Lower leg skin (tissue), 4 donors: ENCODE results near the gene G2E3. TPM values are rescaled to one million over a fixed set of nuclear protein-coding genes. Genes with fewer than 3 reads are reported as not detected.

Experiments used
- DNase-seq, 2 donors: peaks; one replicate each; pipeline ENCODE4 v3.0.0-alpha.2; 2019; ENCODE audit warnings: low spot score in 2 of 2
- H3K4me3 ChIP-seq: fragments of 200-600 bp; sonication (generic); 2 replicates; pipeline ENCODE4 v1.5.1; 2017; ENCODE audit warnings: mild to moderate bottlenecking, low read depth; ENCODE audit not compliant: poor library complexity, severe bottlenecking
- CTCF ChIP-seq, 3 donors: fragments of 450-650 bp; IDR thresholded peaks; one replicate each; pipeline ENCODE4 v1.5.1; 2016; ENCODE audit warnings: antibody characterized with exemption in 3 of 3, mild to moderate bottlenecking in 3 of 3, moderate library complexity in 2 of 3
- POLR2A ChIP-seq, 2 donors: fragments of 450-650 bp; IDR thresholded peaks; one replicate each; pipeline ENCODE4 v1.6.1; 2016 to 2017; ENCODE audit warnings: antibody characterized with exemption in 2 of 2, mild to moderate bottlenecking in 1 of 2, moderate library complexity in 1 of 2
- WGBS, 2 donors: methylation state at CpG; one replicate each; pipeline ENCODE4 v1.1.5; 2018; 5-methylcytosine and 5-hydroxymethylcytosine counted together
- intact Hi-C: fragments of 100-400 bp; cut with DNase I; formaldehyde crosslinking; loops from one replicate; pipeline ENCODE4 v1.15.0; 2023; ENCODE audit warnings: low total_unique reads
- total RNA-seq, 4 donors: library from RNA; depleted of rRNA; stranded (reverse); fragments of >200 nt; gene quantifications; one replicate each; pipeline ENCODE4 v1.1.0, GENCODE V29; 2016

G2E3 gene
- total RNA-seq, 4 donors from 2014 or later, result 8.0 to 13.0 (median 10.6) TPM

DNA sequence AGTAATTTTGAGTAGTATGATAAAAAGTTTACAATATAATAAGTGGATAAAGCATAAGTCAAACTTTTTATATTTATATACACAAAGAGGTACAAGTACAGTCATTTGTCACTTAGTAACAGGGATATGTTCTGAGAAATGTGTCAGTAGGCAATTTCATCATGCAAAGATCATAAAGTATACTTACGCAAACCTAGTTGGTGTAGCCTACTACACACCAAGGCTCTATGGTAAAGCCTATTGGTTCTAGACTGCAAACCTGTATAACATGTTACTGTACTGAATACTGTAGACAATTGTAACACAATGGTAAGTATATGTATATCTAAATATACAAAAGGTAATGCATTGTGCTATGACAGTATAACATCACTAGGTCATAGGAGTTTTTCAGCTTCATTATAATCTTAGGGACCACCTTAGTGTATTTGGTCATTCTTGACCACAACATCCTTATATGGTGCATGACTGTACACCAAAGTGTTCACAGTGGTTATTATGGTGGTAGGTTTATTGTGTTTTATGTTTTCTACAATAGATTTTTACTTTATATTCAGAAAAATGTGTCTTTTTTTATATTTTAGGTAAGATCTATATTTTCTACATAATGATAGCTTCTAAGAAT is 48.3 kb downstream of the G2E3 start:
- intact Hi-C loops, result no loop called here
- no peak overlapping the region for H3K4me3 ChIP-seq
- DNase-seq, result no peak
- TF ChIP-seq POLR2A (IDR thresholded peaks at IDR 0.05) (no peak), CTCF (IDR thresholded peaks at IDR 0.05) (no peak)
- WGBS, 2 donors, result 86 to 88% methylated on average over 1 of the region's 1 CpG

DNA sequence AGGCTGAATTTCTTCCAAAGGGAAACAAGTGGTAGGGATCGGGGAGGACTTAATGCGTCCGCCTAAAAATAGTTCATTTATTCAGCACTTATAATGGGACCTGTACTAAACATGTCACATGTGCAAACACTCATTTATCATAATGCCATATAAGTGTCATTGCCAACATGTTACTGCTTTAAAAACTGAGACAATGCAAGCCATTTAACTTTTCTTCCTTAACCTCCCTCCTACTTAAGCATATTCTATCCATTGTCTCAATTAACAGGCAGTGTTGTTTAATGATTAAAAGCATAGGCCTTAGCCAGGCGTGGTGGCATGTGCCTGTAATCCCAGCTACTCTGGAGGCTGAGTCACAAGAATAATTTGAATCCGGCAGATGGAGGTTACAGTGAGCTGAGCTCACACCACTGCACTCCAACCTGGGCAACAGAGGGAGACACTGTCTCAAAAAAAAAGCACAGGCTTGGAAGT is 49.6 kb downstream of the G2E3 start:
- TF ChIP-seq CTCF (IDR thresholded peaks at IDR 0.05) (no peak), POLR2A (IDR thresholded peaks at IDR 0.05) (no peak)
- H3K4me3 ChIP-seq, result no peak overlapping the region
- WGBS, 2 donors, result 76 to 78% methylated on average over 5 of the region's 5 CpGs
- DNase-seq, result no peak
- intact Hi-C loops, result no loop called here

- TF ChIP-seq CTCF (IDR thresholded peaks at IDR 0.05) (no peak), POLR2A (IDR thresholded peaks at IDR 0.05) (no peak)
- intact Hi-C loops, result no loop called here
- H3K4me3 ChIP-seq, result no peak overlapping the region
- DNase-seq, result peak; percentile 49 to 86
- 42 to 48% methylated on average over 6 of the region's 6 CpGs for WGBS, 2 donors
Measured at GRCh38 chr14:30610787-30611343, 51.9 kb downstream of the G2E3 start.

GRCh38 chr14:30614155-30614554 is 55.2 kb downstream of the G2E3 start:
- H3K4me3 ChIP-seq, result no peak overlapping the region
- intact Hi-C loops, result no loop called here
- TF ChIP-seq POLR2A (IDR thresholded peaks at IDR 0.05) (no peak), CTCF (IDR thresholded peaks at IDR 0.05) (no peak)
- WGBS, 2 donors, result 89 to 91% methylated on average over 2 of the region's 2 CpGs
- DNase-seq, result no peak

DNA sequence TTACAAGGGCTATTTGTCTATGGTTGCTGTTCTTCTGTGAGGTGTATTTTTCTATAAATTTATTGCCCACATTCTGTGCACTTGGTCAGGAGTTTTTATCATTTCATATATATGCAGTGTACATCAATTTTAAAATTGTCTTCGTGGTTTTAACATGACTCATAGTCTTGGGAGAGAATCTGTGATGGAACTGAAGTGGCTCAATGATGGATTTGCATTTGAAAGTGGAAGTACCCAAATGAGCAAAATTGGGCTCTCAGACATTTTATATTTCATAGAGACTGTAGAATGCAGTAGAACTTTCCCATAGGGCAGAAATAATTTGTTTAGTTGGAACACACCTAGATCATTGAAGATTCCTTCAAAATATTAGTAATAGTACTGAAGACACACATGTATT is 61.2 kb downstream of the G2E3 start:
- intact Hi-C loops, result no loop called here
- H3K4me3 ChIP-seq, result no peak overlapping the region
- no peak for TF ChIP-seq CTCF (IDR thresholded peaks at IDR 0.05)
- no peak for TF ChIP-seq POLR2A (IDR thresholded peaks at IDR 0.05)
- WGBS, 2 donors, result 41 to 49% methylated on average over 1 of the region's 1 CpG
- no peak for DNase-seq
